GM12878 (cell line): ENCODE results near the gene S100A2. TPM values are rescaled to one million over a fixed set of nuclear protein-coding genes. Genes with fewer than 3 reads are reported as not detected.

Experiments used
- ATAC-seq: fragments of 200-7000 bp; cut with Tn5 transposase; 3 replicates; pipeline ENCODE4 v1.9.1; 2020; ENCODE audit warnings: mild to moderate bottlenecking, moderate library complexity
- BruUV-seq: library from RNA; stranded (reverse); fragments of 400-500 nt; replicated peaks from 2 replicates; lab custom pipeline; 2021; lab: Mats Ljungman, UMichigan
- CTCF ChIA-PET: fragments of 300-600 bp; sonication (Branson Sonifier 250); formaldehyde crosslinking; extraction: SDS; loops from one replicate; lab custom pipeline; 2021; ENCODE audit warnings: inconsistent platforms; lab: Yijun Ruan, JAX
- POLR2A ChIA-PET: fragments of 350-600 bp; formaldehyde crosslinking; extraction: SDS; loops from one replicate; lab custom pipeline; 2021; ENCODE audit warnings: inconsistent platforms; lab: Charles Lee
- RAD21 ChIA-PET: fragments of 300-600 bp; sonication (Branson Sonifier 250); formaldehyde crosslinking; loops from one replicate; lab custom pipeline; 2023; ENCODE audit warnings: antibody characterized with exemption; ENCODE audit not compliant: unreplicated experiment; lab: Charles Lee
- SMC1A ChIA-PET: fragments of 300-600 bp; sonication (Branson Sonifier 250); formaldehyde crosslinking; loops from one replicate; lab custom pipeline; 2023; ENCODE audit not compliant: unreplicated experiment, uncharacterized antibody; lab: Charles Lee
- DNase-seq: peaks from one replicate; pipeline ENCODE4 v3.0.0-alpha.2; 2011; ENCODE audit warnings: low read depth, low spot score
- FAIRE-seq: peaks from 3 replicates; lab custom pipeline; 2011; peaks lifted over from hg19 to GRCh38; lab: Jason Lieb, UNC
- H2AFZ ChIP-seq: 2 replicates; pipeline ENCODE4 v1.6.0; 2011; ENCODE audit warnings: low read depth, low read length, control low read depth; ENCODE audit not compliant: control insufficient read depth
- H3K27ac ChIP-seq: 2 replicates; pipeline ENCODE4 v1.5.1; 2011; ENCODE audit warnings: control low read depth; ENCODE audit not compliant: control insufficient read depth, insufficient read depth
- H3K27me3 ChIP-seq, 2 experiments: replicated peaks in 1 of 2; 2 replicates each; pipeline versions ENCODE4 v1.6.0 to v1.6.1; 2011; ENCODE audit warnings: low read length in 1 of 2; ENCODE audit not compliant: control insufficient read depth in 2 of 2, insufficient read depth in 2 of 2
- H3K36me3 ChIP-seq, 2 experiments: 2 replicates each; pipeline ENCODE4 v1.5.1; 2011; ENCODE audit warnings: low read length in 1 of 2; ENCODE audit not compliant: control insufficient read depth in 2 of 2, insufficient read depth in 2 of 2
- H3K4me1 ChIP-seq: 2 replicates; pipeline ENCODE4 v1.6.1; 2011; ENCODE audit warnings: mild to moderate bottlenecking, low read length, moderate library complexity, mixed read lengths; ENCODE audit not compliant: control insufficient read depth, insufficient read depth
- H3K4me2 ChIP-seq: 2 replicates; pipeline ENCODE4 v1.6.0; 2011; ENCODE audit warnings: control low read depth; ENCODE audit not compliant: control insufficient read depth, insufficient read depth
- H3K4me3 ChIP-seq: fragments of 200-600 bp; sonication (generic); 2 replicates; pipeline ENCODE4 v1.5.1; 2016
- H3K79me2 ChIP-seq: 2 replicates; pipeline ENCODE4 v1.6.0; 2011; ENCODE audit warnings: low read length; ENCODE audit not compliant: control insufficient read depth, insufficient read depth
- H3K9ac ChIP-seq: 2 replicates; pipeline ENCODE4 v1.8.0; 2011; ENCODE audit warnings: low read length, control low read depth, mixed read lengths; ENCODE audit not compliant: control insufficient read depth, insufficient read depth
- H3K9me3 ChIP-seq: replicated peaks from 3 replicates; pipeline ENCODE4 v1.5.1; 2011; ENCODE audit warnings: mild to moderate bottlenecking, low read length; ENCODE audit not compliant: control insufficient read depth, insufficient read depth
- H4K20me1 ChIP-seq: 2 replicates; pipeline ENCODE4 v1.6.0; 2011; ENCODE audit not compliant: control insufficient read depth, insufficient read depth
- CHD4 ChIP-seq: fragments of 200-600 bp; sonication (generic); IDR thresholded peaks from 2 replicates; pipeline ENCODE4 v1.6.1; 2016; ENCODE audit warnings: mild to moderate bottlenecking
- FOXK2 ChIP-seq: fragments of 450-650 bp; IDR thresholded peaks from 2 replicates; pipeline ENCODE4 v1.6.1; 2017; ENCODE audit warnings: mild to moderate bottlenecking, moderate library complexity
- MYC ChIP-seq: IDR thresholded peaks from 2 replicates; pipeline ENCODE4 v1.6.1; 2011; ENCODE audit warnings: mild to moderate bottlenecking, low read length, moderate library complexity, inconsistent platforms; ENCODE audit not compliant: insufficient read depth, insufficient replicate concordance, insufficient read length, severe bottlenecking
- NFYA ChIP-seq: IDR thresholded peaks from 2 replicates; pipeline ENCODE4 v1.6.1; 2011; ENCODE audit warnings: low read depth, mild to moderate bottlenecking, low read length, improper control_type of control experiment, borderline replicate concordance
- SMARCA5 ChIP-seq: fragments of 450-650 bp; IDR thresholded peaks from 2 replicates; pipeline ENCODE4 v1.6.1; 2017; ENCODE audit warnings: mild to moderate bottlenecking
- WGBS: methylation state at CpG from one replicate; pipeline ENCODE4 v1.1.6; 2016; ENCODE audit warnings: low lambda C conversion rate; ENCODE audit not compliant: insufficient replicate concordance, insufficient coverage; ENCODE audit errors: missing lambda C conversion rate; 5-methylcytosine and 5-hydroxymethylcytosine counted together
- in situ Hi-C: fragments of 300-500 bp; cut with MboI; formaldehyde crosslinking; loops from 9 replicates; pipeline ENCODE4 v1.14.3; 2018; ENCODE audit warnings: mixed read lengths
- intact Hi-C: fragments of 100-400 bp; cut with micrococcal nuclease; formaldehyde crosslinking; loops from one replicate; pipeline ENCODE4 v1.14.2; 2022; ENCODE audit not compliant: unreplicated experiment
- polyA plus RNA-seq, 11 experiments: library from polyadenylated mRNA; depleted of rRNA in 4 of 11; unstranded in 6 of 11; stranded (reverse) in 5 of 11; fragments of >200 nt; fragmentation: Nextera tagmentation in 4 of 11; fragmentation: Illumina TruSeq in 1 of 11; extraction: Ambion mirVana in 4 of 11; extraction: Trizol in 1 of 11; gene quantifications; 1 replicate in 1 of 11; 2 replicates in 10 of 11; pipeline versions ENCODE4 v1.2.1 to v1.2.3, GENCODE V29; 2011 to 2016; ENCODE audit warnings: inconsistent platforms in 2 of 11, missing spikeins in 2 of 11, low read depth in 1 of 11
- total RNA-seq, 4 experiments: library from RNA; depleted of rRNA in 3 of 4; stranded (reverse); fragments of >200 nt in 3 of 4; fragmentation: Illumina TruSeq in 1 of 4; extraction: Trizol in 1 of 4; gene quantifications; 2 replicates each; pipeline versions ENCODE4 v1.2.1 to v1.2.3, GENCODE V29; 2013 to 2021
- TF ChIP-seq, protein P1 (sequence below): fragments of 450-650 bp; IDR thresholded peaks from 2 replicates; pipeline ENCODE4 v1.6.1; 2018; ENCODE audit warnings: mild to moderate bottlenecking, low read depth, moderate library complexity; ENCODE audit not compliant: partially characterized antibody
- TF ChIP-seq, protein P2 (sequence below): fragments of 450-650 bp; IDR thresholded peaks from 2 replicates; pipeline ENCODE4 v1.6.1; 2017; ENCODE audit warnings: low read depth, mild to moderate bottlenecking, moderate library complexity
- TF ChIP-seq, protein P3 (sequence below): fragments of 450-650 bp; IDR thresholded peaks from 2 replicates; pipeline ENCODE4 v1.6.1; 2017; ENCODE audit warnings: antibody characterized with exemption, mild to moderate bottlenecking, moderate library complexity

S100A2 gene
- total and polyA plus RNA-seq, 10 of the 15 experiments (the other 5 are each of a cell fraction or from before 2014, with no cell fraction given), result 0.11 to 1.5 (median 0.59) TPM; not detected in 2

DNA sequence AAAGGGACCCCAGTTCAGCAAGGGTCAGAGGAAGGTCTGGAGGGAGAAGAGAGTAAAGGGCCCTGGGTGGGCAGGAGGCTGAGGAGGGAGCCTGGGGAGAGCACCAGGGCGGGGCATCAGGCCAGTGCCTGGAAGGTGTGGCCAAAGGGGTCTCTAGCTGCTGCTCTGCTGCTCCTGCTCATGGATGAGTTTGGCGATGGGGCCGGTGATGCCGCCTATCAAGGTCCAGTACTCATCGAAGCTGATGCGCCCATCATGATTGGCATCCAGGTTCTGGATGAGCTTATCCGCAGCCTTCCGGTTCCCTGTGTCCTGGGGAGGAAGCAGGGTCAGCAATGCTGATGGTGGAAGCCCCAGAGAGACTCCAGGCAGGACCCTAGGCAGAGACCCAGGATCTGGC lies 41.7 kb upstream of the S100A2 start:
- intact Hi-C loops, result no loop called here
- no TSS peak for BruUV-seq
- RAD21 ChIA-PET, result interaction anchor here (1.2 kb wide), 1 partner anchor 9 kb away, joined by 3 read pairs; no protein-coding TSS in a partner anchor
- no peak overlapping the region for H3K27ac ChIP-seq
- H3K4me1 ChIP-seq, result no peaks in the 10 kb centered on the region
- TF ChIP-seq SMARCA5 (no peak), NFYA (no peak), MYC (no peak), CHD4 (no peak), FOXK2 (no peak)
- TF ChIP-seq, protein P1, sequence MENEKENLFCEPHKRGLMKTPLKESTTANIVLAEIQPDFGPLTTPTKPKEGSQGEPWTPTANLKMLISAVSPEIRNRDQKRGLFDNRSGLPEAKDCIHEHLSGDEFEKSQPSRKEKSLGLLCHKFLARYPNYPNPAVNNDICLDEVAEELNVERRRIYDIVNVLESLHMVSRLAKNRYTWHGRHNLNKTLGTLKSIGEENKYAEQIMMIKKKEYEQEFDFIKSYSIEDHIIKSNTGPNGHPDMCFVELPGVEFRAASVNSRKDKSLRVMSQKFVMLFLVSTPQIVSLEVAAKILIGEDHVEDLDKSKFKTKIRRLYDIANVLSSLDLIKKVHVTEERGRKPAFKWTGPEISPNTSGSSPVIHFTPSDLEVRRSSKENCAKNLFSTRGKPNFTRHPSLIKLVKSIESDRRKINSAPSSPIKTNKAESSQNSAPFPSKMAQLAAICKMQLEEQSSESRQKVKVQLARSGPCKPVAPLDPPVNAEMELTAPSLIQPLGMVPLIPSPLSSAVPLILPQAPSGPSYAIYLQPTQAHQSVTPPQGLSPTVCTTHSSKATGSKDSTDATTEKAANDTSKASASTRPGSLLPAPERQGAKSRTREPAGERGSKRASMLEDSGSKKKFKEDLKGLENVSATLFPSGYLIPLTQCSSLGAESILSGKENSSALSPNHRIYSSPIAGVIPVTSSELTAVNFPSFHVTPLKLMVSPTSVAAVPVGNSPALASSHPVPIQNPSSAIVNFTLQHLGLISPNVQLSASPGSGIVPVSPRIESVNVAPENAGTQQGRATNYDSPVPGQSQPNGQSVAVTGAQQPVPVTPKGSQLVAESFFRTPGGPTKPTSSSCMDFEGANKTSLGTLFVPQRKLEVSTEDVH, result no peak
- TF ChIP-seq, protein P2, sequence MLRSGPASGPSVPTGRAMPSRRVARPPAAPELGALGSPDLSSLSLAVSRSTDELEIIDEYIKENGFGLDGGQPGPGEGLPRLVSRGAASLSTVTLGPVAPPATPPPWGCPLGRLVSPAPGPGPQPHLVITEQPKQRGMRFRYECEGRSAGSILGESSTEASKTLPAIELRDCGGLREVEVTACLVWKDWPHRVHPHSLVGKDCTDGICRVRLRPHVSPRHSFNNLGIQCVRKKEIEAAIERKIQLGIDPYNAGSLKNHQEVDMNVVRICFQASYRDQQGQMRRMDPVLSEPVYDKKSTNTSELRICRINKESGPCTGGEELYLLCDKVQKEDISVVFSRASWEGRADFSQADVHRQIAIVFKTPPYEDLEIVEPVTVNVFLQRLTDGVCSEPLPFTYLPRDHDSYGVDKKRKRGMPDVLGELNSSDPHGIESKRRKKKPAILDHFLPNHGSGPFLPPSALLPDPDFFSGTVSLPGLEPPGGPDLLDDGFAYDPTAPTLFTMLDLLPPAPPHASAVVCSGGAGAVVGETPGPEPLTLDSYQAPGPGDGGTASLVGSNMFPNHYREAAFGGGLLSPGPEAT, result no peak
- TF ChIP-seq, protein P3, sequence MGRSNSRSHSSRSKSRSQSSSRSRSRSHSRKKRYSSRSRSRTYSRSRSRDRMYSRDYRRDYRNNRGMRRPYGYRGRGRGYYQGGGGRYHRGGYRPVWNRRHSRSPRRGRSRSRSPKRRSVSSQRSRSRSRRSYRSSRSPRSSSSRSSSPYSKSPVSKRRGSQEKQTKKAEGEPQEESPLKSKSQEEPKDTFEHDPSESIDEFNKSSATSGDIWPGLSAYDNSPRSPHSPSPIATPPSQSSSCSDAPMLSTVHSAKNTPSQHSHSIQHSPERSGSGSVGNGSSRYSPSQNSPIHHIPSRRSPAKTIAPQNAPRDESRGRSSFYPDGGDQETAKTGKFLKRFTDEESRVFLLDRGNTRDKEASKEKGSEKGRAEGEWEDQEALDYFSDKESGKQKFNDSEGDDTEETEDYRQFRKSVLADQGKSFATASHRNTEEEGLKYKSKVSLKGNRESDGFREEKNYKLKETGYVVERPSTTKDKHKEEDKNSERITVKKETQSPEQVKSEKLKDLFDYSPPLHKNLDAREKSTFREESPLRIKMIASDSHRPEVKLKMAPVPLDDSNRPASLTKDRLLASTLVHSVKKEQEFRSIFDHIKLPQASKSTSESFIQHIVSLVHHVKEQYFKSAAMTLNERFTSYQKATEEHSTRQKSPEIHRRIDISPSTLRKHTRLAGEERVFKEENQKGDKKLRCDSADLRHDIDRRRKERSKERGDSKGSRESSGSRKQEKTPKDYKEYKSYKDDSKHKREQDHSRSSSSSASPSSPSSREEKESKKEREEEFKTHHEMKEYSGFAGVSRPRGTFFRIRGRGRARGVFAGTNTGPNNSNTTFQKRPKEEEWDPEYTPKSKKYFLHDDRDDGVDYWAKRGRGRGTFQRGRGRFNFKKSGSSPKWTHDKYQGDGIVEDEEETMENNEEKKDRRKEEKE, result no peak
- H3K4me2 ChIP-seq, result no peak overlapping the region
- in situ Hi-C loops, result no loop called here
- H3K9me3 ChIP-seq, result no peaks in the 10 kb centered on the region
- no peak overlapping the region for H3K9ac ChIP-seq
- H3K4me3 ChIP-seq, result no peak overlapping the region
- SMC1A ChIA-PET, result interaction anchor here (1.3 kb wide), 1 partner anchor 9 kb away, joined by 3 read pairs; the partner anchor contains the start of gene S100A14
- FAIRE-seq, result no peak
- no peaks in the 10 kb centered on the region for H3K27me3 ChIP-seq
- no peaks in the 10 kb centered on the region for H4K20me1 ChIP-seq
- no peak for ATAC-seq
- CTCF ChIA-PET, result interaction anchor here (2.1 kb wide), 1 partner anchor 39 kb away, joined by 7 read pairs; no protein-coding TSS in a partner anchor
- no peak overlapping the region for H2AFZ ChIP-seq
- no peaks in the 10 kb centered on the region for H3K79me2 ChIP-seq
- no peak for DNase-seq
- no peaks in the 10 kb centered on the region for H3K36me3 ChIP-seq
- POLR2A ChIA-PET, result interaction anchor here (1.2 kb wide), 1 partner anchor 8 kb away, joined by 4 read pairs; no protein-coding TSS in a partner anchor
- WGBS, result 73% methylated on average over 8 of the region's 8 CpGs
